WTC11 (cell line): Measurements from ENCODE around the gene KIAA1586. TPM values are rescaled to one million over a fixed set of nuclear protein-coding genes. Genes with fewer than 3 reads are reported as not detected.

ENCODE experiments used
- ATAC-seq: fragments of 200-7000 bp; cut with Tn5 transposase; 2 replicates; pipeline ENCODE4 v1.10.0; 2021; ENCODE audit warnings: mild to moderate bottlenecking, moderate library complexity
- CTCF ChIA-PET: fragments of 300-600 bp; sonication (Branson Sonifier 250); formaldehyde crosslinking; loops from one replicate; lab custom pipeline; 2021; ENCODE audit warnings: antibody characterized with exemption; lab: Charles Lee
- POLR2A ChIA-PET: fragments of 350-600 bp; sonication (Branson Sonifier 250); formaldehyde crosslinking; loops from one replicate; lab custom pipeline; 2021; ENCODE audit warnings: antibody characterized with exemption; lab: Charles Lee
- DNase-seq: peaks from one replicate; pipeline ENCODE4 v3.0.0; 2021; ENCODE audit warnings: low spot score
- H3K27ac Mint-ChIP-seq: 2 replicates; pipeline ENCODE4 v1.8.0; 2021; ENCODE audit warnings: mixed read lengths
- H3K27me3 Mint-ChIP-seq: 2 replicates; pipeline ENCODE4 v1.8.0; 2021; ENCODE audit warnings: low read depth, mild to moderate bottlenecking, moderate library complexity, mixed read lengths
- H3K36me3 Mint-ChIP-seq: 2 replicates; pipeline ENCODE4 v1.8.0; 2021; ENCODE audit warnings: mixed read lengths
- H3K4me1 Mint-ChIP-seq: 2 replicates; pipeline ENCODE4 v1.8.0; 2022; ENCODE audit warnings: mixed read lengths
- H3K4me3 Mint-ChIP-seq: 2 replicates; pipeline ENCODE4 v1.8.0; 2021; ENCODE audit warnings: mild to moderate bottlenecking, moderate library complexity, mixed read lengths
- H3K9me3 Mint-ChIP-seq: 2 replicates; pipeline ENCODE4 v1.8.0; 2021; ENCODE audit warnings: mixed read lengths
- CBFB ChIP-seq: sonication (generic); formaldehyde crosslinking; IDR thresholded peaks from 2 replicates; pipeline ENCODE4 v1.8.1; 2022; ENCODE audit warnings: mild to moderate bottlenecking, low read depth, missing genetic modification reagents
- CREB1 ChIP-seq: sonication (generic); formaldehyde crosslinking; IDR thresholded peaks from 2 replicates; pipeline ENCODE4 v1.8.0; 2023; ENCODE audit warnings: mild to moderate bottlenecking, missing genetic modification reagents
- ESRRA ChIP-seq: sonication (generic); formaldehyde crosslinking; IDR thresholded peaks from 2 replicates; pipeline ENCODE4 v1.8.1; 2022; ENCODE audit warnings: mild to moderate bottlenecking, missing genetic modification reagents, borderline replicate concordance
- FOXJ3 ChIP-seq: sonication (generic); formaldehyde crosslinking; IDR thresholded peaks from 2 replicates; pipeline ENCODE4 v1.9.0; 2021; ENCODE audit warnings: missing genetic modification reagents, mild to moderate bottlenecking, borderline replicate concordance
- GRHL2 ChIP-seq: fragments of 250-450 bp; sonication (Bioruptor Pico); IDR thresholded peaks from 2 replicates; pipeline ENCODE4 v1.8.0; 2022; ENCODE audit warnings: mild to moderate bottlenecking, moderate library complexity; ENCODE audit not compliant: insufficient replicate concordance, severe bottlenecking
- PRRX2 ChIP-seq: fragments of 250-450 bp; sonication (Bioruptor Pico); IDR thresholded peaks from 2 replicates; pipeline ENCODE4 v1.8.0; 2021; ENCODE audit warnings: mild to moderate bottlenecking
- SMAD4 ChIP-seq: sonication (generic); formaldehyde crosslinking; IDR thresholded peaks from 2 replicates; pipeline ENCODE4 v1.8.0; 2022; ENCODE audit warnings: mild to moderate bottlenecking, missing genetic modification reagents
- TCF7 ChIP-seq: sonication (generic); formaldehyde crosslinking; IDR thresholded peaks from 2 replicates; pipeline ENCODE4 v1.8.0; 2022; ENCODE audit warnings: mild to moderate bottlenecking, low read depth, missing genetic modification reagents, moderate library complexity
- ZNF219 ChIP-seq: sonication (generic); formaldehyde crosslinking; IDR thresholded peaks from 2 replicates; pipeline ENCODE4 v1.8.0; 2023; ENCODE audit warnings: missing genetic modification reagents, mild to moderate bottlenecking, borderline replicate concordance
- ZNF396 ChIP-seq: fragments of 250-450 bp; sonication (Bioruptor Pico); IDR thresholded peaks from 2 replicates; pipeline ENCODE4 v1.8.0; 2021; ENCODE audit warnings: mild to moderate bottlenecking, moderate library complexity, borderline replicate concordance
- total RNA-seq: library from RNA; stranded (reverse); gene quantifications from 3 replicates; pipeline ENCODE4 v1.2.3, GENCODE V29; 2021
- TF ChIP-seq, protein P1 (sequence below): sonication (generic); formaldehyde crosslinking; IDR thresholded peaks from 2 replicates; pipeline ENCODE4 v1.8.0; 2022; ENCODE audit warnings: missing genetic modification reagents
- TF ChIP-seq, protein P2 (sequence below): sonication (generic); formaldehyde crosslinking; IDR thresholded peaks from 2 replicates; pipeline ENCODE4 v1.8.1; 2023; ENCODE audit warnings: mild to moderate bottlenecking, missing genetic modification reagents, borderline replicate concordance
- TF ChIP-seq, protein P3 (sequence below): fragments of 250-450 bp; sonication (Bioruptor Pico); conservative IDR thresholded peaks from 2 replicates; pipeline ENCODE4 v1.9.0; 2021; ENCODE audit warnings: mild to moderate bottlenecking
- TF ChIP-seq, protein P4 (sequence below): sonication (generic); formaldehyde crosslinking; IDR thresholded peaks from 2 replicates; pipeline ENCODE4 v1.8.1; 2022; ENCODE audit warnings: low read depth, mild to moderate bottlenecking, moderate library complexity, missing genetic modification reagents, borderline replicate concordance
- TF ChIP-seq, protein P5 (sequence below): fragments of 250-450 bp; sonication (Bioruptor Pico); IDR thresholded peaks from 2 replicates; pipeline ENCODE4 v1.9.0; 2021; ENCODE audit warnings: moderate library complexity, mild to moderate bottlenecking, inconsistent platforms, borderline replicate concordance
- TF ChIP-seq, protein P6 (sequence below): sonication (generic); formaldehyde crosslinking; IDR thresholded peaks from 2 replicates; pipeline ENCODE4 v1.8.0; 2022; ENCODE audit warnings: mild to moderate bottlenecking, missing genetic modification reagents
- TF ChIP-seq, protein P7 (sequence below): sonication (generic); formaldehyde crosslinking; IDR thresholded peaks from 2 replicates; pipeline ENCODE4 v1.8.0; 2023; ENCODE audit warnings: missing genetic modification reagents, mild to moderate bottlenecking, borderline replicate concordance

Gene KIAA1586
- total RNA-seq, 1 experiment from 2014 or later = 17.2 TPM

DNA sequence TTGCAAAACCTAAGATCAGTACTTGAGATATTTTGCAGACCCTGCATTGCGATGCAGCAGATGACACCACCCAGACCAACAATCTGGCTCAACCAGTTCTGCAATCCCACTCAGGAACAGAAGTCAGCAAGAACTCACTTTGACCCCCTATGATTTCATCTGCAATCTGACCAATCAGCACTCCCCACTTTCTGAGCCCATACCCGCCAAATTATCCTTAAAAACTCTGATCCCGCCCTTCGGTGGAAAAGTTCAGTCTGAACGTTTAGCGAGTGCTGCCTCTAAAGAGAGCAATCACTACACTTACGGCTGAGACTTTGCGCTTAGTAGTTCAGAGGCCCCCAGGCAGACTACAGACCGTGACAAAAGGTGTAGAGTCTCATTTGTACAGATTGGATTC is 17.3 kb upstream of the KIAA1586 start:
- ChIA-PET CTCF (no interaction called here), POLR2A (interaction anchor here (0.6 kb wide), 1 partner anchor 816 kb away, joined by 3 read pairs; no protein-coding TSS in a partner anchor)
- DNase-seq (no peak), ATAC-seq (no peak)
- TF ChIP-seq TCF7 (CRISPR knock-in tag) (no peak), SMAD4 (CRISPR knock-in tag) (no peak), CREB1 (CRISPR knock-in tag) (no peak)
- TF ChIP-seq, protein P1, sequence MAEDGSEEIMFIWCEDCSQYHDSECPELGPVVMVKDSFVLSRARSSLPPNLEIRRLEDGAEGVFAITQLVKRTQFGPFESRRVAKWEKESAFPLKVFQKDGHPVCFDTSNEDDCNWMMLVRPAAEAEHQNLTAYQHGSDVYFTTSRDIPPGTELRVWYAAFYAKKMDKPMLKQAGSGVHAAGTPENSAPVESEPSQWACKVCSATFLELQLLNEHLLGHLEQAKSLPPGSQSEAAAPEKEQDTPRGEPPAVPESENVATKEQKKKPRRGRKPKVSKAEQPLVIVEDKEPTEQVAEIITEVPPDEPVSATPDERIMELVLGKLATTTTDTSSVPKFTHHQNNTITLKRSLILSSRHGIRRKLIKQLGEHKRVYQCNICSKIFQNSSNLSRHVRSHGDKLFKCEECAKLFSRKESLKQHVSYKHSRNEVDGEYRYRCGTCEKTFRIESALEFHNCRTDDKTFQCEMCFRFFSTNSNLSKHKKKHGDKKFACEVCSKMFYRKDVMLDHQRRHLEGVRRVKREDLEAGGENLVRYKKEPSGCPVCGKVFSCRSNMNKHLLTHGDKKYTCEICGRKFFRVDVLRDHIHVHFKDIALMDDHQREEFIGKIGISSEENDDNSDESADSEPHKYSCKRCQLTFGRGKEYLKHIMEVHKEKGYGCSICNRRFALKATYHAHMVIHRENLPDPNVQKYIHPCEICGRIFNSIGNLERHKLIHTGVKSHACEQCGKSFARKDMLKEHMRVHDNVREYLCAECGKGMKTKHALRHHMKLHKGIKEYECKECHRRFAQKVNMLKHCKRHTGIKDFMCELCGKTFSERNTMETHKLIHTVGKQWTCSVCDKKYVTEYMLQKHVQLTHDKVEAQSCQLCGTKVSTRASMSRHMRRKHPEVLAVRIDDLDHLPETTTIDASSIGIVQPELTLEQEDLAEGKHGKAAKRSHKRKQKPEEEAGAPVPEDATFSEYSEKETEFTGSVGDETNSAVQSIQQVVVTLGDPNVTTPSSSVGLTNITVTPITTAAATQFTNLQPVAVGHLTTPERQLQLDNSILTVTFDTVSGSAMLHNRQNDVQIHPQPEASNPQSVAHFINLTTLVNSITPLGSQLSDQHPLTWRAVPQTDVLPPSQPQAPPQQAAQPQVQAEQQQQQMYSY (CRISPR knock-in tag) = no peak
- TF ChIP-seq, protein P2, sequence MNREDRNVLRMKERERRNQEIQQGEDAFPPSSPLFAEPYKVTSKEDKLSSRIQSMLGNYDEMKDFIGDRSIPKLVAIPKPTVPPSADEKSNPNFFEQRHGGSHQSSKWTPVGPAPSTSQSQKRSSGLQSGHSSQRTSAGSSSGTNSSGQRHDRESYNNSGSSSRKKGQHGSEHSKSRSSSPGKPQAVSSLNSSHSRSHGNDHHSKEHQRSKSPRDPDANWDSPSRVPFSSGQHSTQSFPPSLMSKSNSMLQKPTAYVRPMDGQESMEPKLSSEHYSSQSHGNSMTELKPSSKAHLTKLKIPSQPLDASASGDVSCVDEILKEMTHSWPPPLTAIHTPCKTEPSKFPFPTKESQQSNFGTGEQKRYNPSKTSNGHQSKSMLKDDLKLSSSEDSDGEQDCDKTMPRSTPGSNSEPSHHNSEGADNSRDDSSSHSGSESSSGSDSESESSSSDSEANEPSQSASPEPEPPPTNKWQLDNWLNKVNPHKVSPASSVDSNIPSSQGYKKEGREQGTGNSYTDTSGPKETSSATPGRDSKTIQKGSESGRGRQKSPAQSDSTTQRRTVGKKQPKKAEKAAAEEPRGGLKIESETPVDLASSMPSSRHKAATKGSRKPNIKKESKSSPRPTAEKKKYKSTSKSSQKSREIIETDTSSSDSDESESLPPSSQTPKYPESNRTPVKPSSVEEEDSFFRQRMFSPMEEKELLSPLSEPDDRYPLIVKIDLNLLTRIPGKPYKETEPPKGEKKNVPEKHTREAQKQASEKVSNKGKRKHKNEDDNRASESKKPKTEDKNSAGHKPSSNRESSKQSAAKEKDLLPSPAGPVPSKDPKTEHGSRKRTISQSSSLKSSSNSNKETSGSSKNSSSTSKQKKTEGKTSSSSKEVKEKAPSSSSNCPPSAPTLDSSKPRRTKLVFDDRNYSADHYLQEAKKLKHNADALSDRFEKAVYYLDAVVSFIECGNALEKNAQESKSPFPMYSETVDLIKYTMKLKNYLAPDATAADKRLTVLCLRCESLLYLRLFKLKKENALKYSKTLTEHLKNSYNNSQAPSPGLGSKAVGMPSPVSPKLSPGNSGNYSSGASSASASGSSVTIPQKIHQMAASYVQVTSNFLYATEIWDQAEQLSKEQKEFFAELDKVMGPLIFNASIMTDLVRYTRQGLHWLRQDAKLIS (CRISPR knock-in tag) = no peak
- Mint-ChIP-seq H3K4me1 (peaks cover 43% of the 10 kb centered on the region), H3K27ac (0 out of 2 replicates have a peak overlapping the region, but pooled peaks have one; percentile 21), H3K9me3 (peaks cover 16% of the 10 kb centered on the region), H3K27me3 (peaks cover 20% of the 10 kb centered on the region), H3K36me3 (peaks cover 13% of the 10 kb centered on the region), H3K4me3 (no peak overlapping the region)

DNA sequence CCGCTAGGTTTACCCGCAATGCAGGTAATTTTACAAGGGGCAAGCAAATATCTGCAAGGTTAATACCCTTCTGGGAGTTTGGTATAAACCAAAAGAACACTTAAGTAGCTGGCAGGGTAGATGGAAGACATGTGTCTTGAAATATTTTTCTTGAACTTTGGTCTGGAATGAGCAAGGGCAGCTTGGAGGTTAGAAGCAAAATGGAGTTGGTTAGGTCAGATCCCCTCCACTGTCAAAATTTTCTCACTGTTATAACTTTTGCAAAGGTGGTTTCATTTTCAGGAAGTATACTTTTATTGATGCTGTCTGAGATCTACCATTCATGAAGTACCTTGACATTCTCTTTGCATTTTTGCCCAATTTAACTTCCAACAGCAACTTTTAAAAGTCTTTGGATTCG is 13.3 kb upstream of the KIAA1586 start:
- Mint-ChIP-seq H3K4me3 (no peak overlapping the region), H3K27ac (no peak overlapping the region), H3K4me1 (peaks cover 23% of the 10 kb centered on the region), H3K27me3 (peaks cover 6% of the 10 kb centered on the region), H3K9me3 (no peaks in the 10 kb centered on the region), H3K36me3 (no peaks in the 10 kb centered on the region)
- DNase-seq (no peak), ATAC-seq (no peak)
- ChIA-PET POLR2A (no interaction called here), CTCF (no interaction called here)
- TF ChIP-seq ESRRA (no peak), PRRX2 (CRISPR knock-in tag) (no peak), CBFB (no peak), ZNF219 (no peak), FOXJ3 (CRISPR knock-in tag) (no peak), GRHL2 (CRISPR knock-in tag) (no peak), ZNF396 (no peak)
- TF ChIP-seq, protein P3, sequence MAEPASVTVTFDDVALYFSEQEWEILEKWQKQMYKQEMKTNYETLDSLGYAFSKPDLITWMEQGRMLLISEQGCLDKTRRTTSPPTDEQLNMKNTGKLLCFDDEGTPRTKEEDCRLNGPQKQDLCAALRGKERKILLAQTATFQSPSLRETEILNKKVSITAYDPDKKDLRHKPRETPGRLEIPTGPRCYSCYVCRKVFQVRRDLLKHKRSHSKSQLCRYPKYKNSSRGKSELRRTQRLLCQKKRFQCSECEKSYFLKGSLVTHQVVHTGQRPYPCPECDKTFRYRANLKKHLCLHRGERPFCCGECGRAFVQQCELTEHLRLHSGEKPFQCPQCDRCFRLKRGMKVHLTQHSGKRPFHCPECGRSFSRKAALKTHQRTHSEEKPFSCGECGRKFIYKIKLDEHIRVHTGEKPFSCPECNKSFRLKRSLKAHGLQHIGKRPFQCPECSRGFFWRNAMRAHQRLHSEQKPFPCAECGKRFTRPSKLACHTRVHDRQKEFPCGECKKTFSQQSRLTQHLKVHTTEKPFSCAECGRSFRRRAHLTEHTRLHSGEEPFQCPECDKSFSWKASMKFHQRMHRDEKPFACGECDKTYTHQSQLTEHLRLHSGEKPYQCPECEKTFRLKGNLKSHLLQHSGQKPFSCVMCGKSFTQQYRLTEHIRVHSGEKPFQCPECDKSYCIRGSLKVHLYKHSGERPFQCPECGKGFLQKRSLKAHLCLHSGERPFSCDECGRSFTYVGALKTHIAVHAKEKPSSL = no peak
- TF ChIP-seq, protein P4, sequence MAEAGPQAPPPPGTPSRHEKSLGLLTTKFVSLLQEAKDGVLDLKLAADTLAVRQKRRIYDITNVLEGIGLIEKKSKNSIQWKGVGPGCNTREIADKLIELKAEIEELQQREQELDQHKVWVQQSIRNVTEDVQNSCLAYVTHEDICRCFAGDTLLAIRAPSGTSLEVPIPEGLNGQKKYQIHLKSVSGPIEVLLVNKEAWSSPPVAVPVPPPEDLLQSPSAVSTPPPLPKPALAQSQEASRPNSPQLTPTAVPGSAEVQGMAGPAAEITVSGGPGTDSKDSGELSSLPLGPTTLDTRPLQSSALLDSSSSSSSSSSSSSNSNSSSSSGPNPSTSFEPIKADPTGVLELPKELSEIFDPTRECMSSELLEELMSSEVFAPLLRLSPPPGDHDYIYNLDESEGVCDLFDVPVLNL (CRISPR knock-in tag) = no peak
- TF ChIP-seq, protein P5, sequence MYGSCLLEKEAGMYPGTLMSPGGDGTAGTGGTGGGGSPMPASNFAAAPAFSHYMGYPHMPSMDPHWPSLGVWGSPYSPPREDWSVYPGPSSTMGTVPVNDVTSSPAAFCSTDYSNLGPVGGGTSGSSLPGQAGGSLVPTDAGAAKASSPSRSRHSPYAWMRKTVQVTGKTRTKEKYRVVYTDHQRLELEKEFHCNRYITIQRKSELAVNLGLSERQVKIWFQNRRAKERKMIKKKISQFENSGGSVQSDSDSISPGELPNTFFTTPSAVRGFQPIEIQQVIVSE (CRISPR knock-in tag) = no peak
- TF ChIP-seq, protein P6, sequence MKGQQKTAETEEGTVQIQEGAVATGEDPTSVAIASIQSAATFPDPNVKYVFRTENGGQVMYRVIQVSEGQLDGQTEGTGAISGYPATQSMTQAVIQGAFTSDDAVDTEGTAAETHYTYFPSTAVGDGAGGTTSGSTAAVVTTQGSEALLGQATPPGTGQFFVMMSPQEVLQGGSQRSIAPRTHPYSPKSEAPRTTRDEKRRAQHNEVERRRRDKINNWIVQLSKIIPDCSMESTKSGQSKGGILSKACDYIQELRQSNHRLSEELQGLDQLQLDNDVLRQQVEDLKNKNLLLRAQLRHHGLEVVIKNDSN = no peak
- TF ChIP-seq, protein P7, sequence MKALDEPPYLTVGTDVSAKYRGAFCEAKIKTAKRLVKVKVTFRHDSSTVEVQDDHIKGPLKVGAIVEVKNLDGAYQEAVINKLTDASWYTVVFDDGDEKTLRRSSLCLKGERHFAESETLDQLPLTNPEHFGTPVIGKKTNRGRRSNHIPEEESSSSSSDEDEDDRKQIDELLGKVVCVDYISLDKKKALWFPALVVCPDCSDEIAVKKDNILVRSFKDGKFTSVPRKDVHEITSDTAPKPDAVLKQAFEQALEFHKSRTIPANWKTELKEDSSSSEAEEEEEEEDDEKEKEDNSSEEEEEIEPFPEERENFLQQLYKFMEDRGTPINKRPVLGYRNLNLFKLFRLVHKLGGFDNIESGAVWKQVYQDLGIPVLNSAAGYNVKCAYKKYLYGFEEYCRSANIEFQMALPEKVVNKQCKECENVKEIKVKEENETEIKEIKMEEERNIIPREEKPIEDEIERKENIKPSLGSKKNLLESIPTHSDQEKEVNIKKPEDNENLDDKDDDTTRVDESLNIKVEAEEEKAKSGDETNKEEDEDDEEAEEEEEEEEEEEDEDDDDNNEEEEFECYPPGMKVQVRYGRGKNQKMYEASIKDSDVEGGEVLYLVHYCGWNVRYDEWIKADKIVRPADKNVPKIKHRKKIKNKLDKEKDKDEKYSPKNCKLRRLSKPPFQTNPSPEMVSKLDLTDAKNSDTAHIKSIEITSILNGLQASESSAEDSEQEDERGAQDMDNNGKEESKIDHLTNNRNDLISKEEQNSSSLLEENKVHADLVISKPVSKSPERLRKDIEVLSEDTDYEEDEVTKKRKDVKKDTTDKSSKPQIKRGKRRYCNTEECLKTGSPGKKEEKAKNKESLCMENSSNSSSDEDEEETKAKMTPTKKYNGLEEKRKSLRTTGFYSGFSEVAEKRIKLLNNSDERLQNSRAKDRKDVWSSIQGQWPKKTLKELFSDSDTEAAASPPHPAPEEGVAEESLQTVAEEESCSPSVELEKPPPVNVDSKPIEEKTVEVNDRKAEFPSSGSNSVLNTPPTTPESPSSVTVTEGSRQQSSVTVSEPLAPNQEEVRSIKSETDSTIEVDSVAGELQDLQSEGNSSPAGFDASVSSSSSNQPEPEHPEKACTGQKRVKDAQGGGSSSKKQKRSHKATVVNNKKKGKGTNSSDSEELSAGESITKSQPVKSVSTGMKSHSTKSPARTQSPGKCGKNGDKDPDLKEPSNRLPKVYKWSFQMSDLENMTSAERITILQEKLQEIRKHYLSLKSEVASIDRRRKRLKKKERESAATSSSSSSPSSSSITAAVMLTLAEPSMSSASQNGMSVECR = no peak
